Fibroblast of gingiva (primary cell): ENCODE data around the gene HCCS.
"Not testable (repeated sequence)": the region's sequence is repeated elsewhere in the genome, so short reads cannot be mapped to it uniquely, and the experiment has no call there.

Source experiments
- DNase-seq: peaks from one replicate; pipeline ENCODE4 v3.0.0-alpha.2; 2011; ENCODE audit warnings: low read depth

HCCS gene

GRCh38 chrX:11123087-11123486 lies 12.0 kb downstream of the HCCS start:
- DNase-seq, result not testable (repeated sequence)

DNA sequence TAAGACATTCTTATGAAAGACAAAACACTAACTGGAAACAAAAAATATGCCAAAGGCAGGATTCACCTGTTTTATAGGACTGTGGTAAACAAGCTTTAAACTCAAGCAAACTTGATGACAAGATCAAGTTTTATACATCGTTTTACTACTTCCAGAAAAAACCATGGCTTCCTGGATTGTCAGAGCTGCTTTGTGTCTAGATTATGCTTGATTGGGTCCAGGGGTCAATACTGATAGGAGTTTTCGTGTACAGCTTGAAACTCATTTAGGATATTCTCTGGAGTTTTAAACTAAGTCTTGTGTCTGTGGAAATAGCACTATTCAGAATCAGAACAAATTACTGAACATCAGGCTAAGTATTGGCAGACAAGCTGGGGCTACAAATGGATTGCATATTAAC lies 13.0 kb downstream of the HCCS start:
- DNase-seq, result no peak

GRCh38 chrX:11125060-11125459 lies 13.9 kb downstream of the HCCS start:
- no peak for DNase-seq

- no peak for DNase-seq
Measured at GRCh38 chrX:11129534-11130105, 18.5 kb downstream of the HCCS start.

- DNase-seq, result no peak
Measured at GRCh38 chrX:11130136-11130535, 19.0 kb downstream of the HCCS start.

DNA sequence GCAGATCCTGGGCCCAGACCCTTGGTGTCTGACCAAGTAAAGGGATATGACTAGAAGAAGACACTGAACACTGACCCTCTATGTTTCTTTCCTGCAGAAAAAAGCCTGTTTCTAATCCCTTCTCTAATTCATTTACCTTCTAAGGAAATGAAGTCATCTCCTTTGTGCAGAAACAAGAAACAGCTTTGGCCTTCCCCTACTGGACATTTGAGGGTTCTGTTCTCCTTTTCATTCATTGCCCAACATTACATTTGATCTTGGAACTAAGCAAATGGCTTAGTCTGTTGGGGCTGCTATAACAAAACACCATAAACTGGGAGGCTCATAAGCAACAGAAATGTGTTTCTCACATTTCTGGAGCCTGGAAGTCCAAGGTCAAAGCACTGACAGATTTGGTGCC lies 20.0 kb downstream of the HCCS start:
- no peak for DNase-seq

- no peak for DNase-seq
Measured at GRCh38 chrX:11135564-11136185, 24.5 kb downstream of the HCCS start.

GRCh38 chrX:11137543-11138139 lies 26.5 kb downstream of the HCCS start:
- DNase-seq, result peak; percentile 81

DNA sequence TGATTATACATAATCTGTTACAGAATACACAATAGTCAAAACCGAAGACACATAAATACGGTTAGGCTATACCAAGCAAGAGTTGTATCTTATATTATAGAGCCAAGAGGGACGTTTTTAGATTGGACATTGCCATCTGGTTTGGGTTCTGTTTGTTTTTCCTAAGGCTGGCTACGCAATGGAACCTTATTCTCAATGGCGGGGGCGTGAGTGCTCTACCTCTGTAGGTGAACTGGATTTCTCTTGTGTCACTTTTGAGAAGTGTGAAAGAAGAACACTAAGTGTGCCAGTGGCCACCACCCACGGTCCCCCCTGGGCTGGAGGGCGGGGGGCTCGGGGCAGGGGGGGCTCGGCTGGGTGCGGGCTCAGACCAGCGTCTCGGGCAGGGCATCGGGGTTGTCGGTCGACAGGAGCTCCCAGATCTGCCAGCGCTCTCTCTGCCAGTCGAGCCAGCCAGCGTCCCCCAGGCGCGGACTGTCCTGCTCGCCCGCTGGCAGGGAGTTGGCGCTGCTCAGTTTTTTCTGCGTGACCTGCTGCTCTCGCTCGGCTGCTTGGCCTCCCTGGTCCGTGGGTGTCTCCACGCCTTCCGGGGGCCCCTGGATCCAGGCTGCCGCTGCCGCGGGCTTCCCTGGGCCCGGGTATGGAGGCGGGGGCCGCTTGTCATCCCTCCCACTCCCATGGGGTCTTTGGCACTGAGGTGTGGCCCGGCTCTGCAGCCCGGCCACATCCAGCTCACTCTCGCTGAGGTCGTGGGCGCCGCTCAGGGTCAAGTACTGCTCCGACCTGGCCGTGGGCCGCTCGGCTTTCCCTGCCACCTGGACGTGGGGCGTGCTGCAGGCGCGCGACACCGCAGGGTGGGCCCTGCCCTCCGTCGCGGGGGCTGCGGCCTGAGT lies 27.6 kb downstream of the HCCS start:
- no peak for DNase-seq

GRCh38 chrX:11143931-11144678 lies 33.0 kb downstream of the HCCS start:
- DNase-seq, result peak; percentile 63

GRCh38 chrX:11146411-11146810 lies 35.3 kb downstream of the HCCS start:
- no peak for DNase-seq

DNA sequence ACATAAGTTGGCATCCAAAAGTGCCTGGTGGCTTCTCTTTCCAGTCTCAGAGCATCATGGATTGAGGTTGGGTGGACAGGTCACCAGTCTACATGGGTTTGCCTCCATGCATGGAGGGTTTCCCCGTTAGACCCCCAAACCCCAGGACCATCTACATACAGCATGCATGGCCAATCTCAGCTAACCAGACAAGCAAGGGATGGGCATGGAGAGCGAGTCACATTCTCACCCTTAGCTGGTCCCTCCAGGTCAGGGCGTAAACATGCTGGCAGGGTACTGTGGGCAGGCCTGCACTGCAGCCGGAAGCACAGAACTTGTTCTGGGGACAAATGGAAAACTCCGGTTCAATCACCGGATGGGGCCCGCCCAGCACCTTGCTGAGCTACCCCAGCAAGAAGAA lies 37.3 kb downstream of the HCCS start:
- no peak for DNase-seq

DNA sequence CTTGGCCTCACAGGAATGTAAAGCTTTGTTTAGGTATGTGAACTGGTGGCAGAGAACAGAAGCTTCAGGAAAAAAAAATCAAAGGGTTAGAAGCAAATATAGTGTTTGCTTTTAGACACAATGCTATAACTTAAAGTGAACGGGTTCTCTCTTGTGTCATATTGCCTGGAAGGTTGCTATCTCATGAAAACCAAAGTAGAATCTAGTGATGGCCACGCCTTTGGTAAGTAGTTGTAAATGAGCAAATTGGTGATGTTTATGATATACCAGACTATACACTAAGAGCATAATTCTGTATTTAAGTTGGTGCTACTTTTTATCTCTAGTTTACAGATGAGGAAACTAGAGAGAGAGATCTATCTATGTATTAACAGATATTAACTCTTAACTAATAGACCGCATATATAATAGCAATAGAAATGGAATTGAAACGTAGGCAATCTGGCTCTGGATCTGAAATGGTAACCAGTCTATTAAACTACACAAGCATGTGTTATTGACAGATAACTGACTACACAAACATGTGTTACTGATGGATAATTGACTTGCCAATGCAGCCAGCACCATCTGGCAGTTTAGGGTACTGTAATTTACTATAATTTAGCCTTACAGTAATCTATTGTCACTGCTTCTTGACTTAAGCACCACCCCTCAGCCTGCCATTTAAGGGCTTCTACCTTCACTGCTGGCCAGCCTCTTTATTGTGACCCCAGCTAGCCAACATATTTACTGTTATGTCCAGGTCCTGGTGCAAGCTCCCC lies 40.8 kb downstream of the HCCS start:
- DNase-seq, result no peak

GRCh38 chrX:11159149-11159548 lies 48.0 kb downstream of the HCCS start:
- no peak for DNase-seq

- DNase-seq, result no peak
Measured at GRCh38 chrX:11164433-11164832, 53.3 kb downstream of the HCCS start.

- DNase-seq, result no peak
Measured at GRCh38 chrX:11171956-11172355, 60.8 kb downstream of the HCCS start.

DNA sequence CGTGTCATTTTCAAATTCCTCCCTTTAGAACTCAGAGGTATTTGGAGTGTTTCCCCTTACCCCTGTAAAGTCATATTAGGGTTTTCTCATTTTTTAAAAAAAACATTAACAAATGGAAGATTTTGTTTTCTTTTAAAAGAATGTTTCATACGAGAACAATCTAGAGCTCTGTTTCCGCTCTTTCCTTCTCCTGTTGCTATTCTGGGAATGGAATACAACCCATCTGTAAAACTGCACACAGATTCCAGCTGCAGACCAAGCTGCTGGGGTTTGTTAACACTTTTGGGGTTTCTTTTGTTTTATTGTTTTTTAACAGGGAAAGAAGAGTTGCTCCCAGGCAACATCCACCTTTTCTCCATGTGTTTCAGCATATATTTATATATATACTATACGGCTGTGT lies 61.3 kb downstream of the HCCS start:
- no peak for DNase-seq
